Erythroblast (primary cell): ENCODE data around the gene CSTPP1.

Source experiments
- GATA1 ChIP-seq: IDR thresholded peaks from 2 replicates; pipeline ENCODE4 v1.6.1; 2011; ENCODE audit warnings: low read depth, mild to moderate bottlenecking, control low read depth, low read length, moderate library complexity
- POLR2A ChIP-seq: IDR thresholded peaks from 2 replicates; pipeline ENCODE4 v1.6.1; 2011; ENCODE audit warnings: mild to moderate bottlenecking, low read length

DNA sequence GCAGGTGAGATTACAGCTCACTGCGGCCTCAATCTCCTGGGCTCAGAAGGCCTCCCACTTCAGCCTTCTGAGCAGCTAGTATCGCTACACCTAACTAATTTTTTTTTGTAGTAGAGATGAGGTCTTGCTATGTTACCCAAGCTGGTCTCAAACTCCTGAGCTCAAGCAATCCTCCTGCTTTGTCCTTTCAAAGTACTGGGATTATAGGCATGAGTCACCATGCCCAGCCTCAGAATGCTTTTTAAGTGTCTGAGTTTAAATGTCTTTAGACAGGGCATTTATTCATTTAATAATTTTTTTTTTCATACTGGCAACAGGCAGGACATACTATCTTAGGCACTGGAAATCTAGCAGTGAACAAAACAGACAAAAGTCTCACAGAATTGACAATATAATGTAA lies 45.9 kb upstream of the CSTPP1 start:
- TF ChIP-seq POLR2A (no peak), GATA1 (no peak)
